NCI-H2107 (cell line): ENCODE results near the gene LAPTM5.
"Not testable (repeated sequence)": the region's sequence is repeated elsewhere in the genome, so short reads cannot be mapped to it uniquely, and the experiment has no call there.

ENCODE experiments used
- DNase-seq: peaks from one replicate; lab custom pipeline; 2025; lab: John Stamatoyannopoulos, UW

The LAPTM5 gene

DNA sequence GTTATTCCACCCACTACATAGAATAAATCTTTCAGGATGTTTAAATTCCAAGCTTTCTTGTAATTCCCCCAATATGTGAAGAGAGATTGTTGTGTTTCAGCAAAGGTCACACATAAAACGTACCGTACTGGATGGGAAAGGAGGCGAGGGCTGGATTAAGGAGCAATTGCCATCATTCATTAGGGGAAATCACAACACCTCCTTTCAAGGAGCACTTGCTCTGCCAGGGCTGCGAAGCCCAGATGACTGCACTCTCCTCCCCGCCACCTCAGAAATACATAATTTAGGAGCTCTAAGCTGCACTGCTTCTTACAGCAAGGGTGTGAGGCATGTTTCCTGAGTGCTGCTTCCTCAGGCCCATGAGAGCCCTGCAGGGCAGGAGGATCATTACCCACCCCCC is 63.8 kb downstream of the LAPTM5 start:
- DNase-seq, result no peak

DNA sequence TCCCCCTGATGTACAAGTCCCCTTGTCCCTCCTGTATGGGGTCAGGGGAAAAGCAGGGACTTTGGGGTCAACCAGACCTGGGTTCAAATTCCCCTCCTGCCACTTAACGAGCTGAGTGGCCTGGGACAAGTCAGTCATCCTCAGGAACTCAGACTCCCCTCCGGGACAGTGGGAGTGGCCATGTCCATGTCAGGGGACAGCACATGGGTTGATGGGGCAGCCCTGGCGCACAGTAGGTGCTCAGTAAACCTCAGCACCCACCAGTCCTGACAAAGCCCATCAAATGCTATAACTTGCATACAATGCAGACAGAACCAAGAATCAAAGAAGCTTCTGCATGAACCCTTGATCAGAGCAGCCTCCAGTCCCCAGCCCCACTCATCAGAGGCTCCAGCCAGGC is 64.2 kb downstream of the LAPTM5 start:
- DNase-seq, result no peak

DNA sequence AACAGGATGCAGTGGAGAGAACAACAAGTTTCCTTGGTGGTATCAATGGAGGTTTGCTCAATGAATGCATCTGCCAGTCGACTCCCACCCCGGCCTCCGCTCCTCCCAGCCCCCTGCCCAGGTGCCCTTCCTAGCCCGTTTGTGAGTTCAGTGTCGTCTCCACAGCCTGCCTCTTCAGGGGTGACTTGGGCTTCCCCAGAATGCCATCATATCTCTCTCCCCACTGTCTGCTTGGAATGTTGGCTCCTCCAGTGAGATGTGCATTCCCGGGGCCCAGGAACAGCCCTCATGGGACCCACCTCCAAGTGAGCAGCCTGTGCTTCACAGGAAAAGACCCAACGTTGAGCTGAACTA is 64.6 kb downstream of the LAPTM5 start:
- no peak for DNase-seq

DNA sequence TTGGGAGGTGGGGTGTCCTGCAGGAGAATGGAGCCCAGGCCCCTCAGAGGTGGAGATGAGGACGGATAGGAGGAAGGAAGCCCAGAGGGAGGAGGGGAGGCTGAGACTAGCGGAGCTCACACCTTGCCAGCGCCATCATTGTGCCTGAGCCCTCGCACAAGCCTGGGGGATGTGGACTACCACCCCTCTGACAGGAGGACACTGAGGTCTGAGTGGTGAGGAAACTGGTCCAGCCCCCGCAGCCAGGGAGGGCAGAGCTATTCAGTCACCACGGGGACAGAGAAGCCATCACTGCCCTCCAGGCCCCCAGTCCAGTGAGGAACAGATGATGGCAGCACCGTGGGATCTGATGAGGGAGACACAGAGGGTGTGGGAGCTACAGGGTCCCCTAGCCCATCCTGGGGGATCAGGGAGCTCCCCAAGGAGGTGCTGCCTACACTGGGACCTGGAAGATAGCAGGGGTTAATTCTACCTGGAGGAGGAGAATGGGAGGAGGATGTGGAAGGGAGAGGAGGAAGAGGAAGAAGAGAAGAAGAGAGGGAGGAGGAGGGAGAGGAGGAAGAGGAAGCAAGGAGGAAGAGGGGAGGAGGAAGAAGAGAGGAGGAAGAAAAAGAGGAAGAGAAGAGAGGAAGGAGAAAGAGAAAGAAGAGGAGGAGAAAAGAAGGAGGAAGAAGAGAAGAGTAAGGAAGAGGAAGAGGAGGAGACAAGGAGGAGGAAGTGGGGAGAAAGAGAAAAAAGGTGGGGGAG is 65.2 kb downstream of the LAPTM5 start:
- DNase-seq, result no peak

DNA sequence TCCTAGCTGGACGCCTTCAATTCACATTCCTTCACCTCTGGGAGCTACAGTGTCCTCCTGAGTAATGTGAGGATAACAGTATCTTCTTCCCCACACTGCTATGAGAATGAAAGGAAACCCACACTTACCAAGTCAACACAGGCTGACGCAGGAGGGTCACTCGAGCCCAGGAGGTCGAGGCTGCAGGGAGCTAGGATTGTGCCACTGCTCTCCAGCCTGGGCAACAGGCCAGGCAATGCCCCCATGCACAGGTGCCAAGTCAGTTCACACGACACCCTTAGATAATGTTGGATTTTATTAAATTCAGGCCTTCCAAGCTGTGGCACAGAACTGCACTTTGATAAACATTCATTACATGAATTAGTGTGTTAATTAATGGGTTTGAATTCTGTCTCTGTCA is 66.1 kb downstream of the LAPTM5 start:
- DNase-seq, result no peak

DNA sequence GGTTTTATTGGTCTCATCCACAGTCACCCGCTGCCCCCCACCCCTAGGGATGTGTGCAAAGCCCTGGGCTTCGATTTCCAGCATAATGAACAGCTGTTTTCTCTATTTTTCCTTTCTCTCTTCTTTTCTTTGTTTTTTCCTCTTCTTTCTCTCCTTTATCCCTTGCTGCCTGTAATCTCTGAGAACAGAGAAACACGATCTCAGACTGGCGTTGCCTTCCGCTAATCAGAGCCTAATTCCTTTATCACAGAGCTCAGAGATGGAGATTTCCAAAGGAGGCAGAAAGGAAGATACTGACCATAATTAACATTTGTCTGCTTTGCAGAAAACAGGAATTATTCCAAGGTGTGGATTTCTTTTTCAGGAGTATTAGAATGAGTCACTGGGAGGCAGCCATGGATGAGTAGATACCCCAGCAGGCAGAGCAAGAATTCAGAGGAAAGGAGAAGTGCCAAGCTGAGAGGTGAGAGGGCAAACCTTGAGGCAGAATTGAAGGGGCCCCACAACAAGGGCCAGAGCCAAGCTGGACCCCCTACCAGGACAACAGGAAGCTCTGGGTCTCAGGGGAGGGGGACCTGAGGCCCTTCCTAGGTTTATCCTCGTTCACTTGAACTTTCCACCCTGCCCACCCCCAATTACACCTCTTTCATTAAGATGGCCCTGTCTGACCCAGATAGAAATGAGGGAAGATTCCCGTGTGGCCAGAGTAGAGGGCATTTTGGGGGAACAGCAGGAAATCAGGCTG is 67.5 kb downstream of the LAPTM5 start:
- no peak for DNase-seq

DNA sequence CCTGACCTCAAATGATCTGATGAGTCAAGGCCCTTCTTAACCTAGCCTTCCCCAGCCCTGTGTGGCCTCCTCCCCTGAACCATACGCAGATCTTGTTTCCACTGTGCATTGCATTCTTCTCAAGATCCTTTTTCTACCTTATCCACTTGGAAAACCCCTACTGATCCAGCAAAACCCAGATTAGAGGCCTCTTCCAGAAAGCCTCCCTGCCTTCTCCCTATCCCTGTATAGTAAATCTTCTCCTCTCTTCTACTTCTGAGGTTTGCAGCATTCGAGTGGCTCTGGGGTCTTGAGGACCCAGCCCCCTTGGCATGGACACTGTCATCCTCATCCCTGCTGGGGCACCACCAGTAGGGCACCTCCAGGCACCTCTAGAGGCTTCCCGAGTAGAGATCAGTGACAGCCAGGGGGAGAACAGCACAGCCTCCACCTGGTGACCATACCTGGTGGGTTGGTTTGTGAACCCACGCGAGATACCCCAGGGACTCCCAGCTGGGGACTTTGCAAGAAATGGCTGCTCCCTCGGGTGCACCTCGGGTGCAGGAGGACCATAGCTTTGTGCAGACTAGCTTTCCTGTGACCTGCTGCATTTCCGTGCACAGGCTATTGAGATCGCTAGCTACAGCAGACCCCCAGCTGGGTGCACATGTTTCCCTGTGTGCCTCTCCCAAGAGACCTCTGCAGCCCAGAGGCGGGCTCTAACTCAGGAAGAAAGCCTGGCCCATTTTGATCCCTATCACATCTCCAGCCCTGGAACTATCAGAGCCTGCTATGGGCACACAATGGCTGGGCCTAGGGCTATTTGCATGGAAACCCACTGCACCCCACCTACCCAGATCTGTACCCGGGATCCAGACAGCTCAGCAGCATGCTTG is 68.4 kb downstream of the LAPTM5 start:
- no peak for DNase-seq

DNA sequence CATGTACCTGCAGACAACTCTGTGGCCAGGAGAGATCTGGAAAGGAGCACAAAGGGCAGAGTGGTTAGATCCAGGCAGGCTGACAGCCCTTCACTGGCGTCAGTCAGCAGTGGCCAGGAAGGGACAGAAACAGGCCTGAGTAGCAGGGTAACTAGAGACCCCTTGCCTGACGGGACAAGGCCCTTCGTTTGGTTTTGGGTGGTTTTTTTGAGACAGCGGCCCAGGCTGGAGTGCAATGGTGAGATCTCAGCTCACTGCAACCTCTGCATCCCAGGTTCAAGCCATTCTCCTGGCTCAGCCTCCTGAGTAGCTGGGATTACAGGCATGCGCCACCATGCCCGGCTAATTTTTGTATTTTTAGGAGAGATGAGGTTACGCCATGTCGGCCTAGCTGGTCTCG is 69.1 kb downstream of the LAPTM5 start:
- not testable (repeated sequence) for DNase-seq

DNA sequence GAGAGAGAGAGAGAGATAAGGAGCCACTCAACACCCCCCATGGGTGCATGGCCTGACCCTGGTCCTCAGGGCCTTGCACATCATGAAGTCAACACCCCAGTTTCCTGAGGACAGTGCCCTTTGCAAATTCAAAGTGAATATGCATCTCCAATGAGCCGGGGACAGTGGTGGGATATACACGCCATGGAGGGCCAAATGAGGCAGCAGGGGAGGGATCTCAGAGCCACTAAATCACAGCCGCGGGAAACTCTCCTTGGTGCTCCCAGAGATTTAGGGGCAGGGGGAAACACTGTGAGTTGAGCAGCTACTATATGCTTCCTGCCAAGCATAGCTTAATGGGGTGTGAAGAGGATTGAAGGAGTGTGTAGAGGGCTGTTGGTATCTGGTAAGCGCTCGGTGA is 69.7 kb downstream of the LAPTM5 start:
- DNase-seq, result no peak

DNA sequence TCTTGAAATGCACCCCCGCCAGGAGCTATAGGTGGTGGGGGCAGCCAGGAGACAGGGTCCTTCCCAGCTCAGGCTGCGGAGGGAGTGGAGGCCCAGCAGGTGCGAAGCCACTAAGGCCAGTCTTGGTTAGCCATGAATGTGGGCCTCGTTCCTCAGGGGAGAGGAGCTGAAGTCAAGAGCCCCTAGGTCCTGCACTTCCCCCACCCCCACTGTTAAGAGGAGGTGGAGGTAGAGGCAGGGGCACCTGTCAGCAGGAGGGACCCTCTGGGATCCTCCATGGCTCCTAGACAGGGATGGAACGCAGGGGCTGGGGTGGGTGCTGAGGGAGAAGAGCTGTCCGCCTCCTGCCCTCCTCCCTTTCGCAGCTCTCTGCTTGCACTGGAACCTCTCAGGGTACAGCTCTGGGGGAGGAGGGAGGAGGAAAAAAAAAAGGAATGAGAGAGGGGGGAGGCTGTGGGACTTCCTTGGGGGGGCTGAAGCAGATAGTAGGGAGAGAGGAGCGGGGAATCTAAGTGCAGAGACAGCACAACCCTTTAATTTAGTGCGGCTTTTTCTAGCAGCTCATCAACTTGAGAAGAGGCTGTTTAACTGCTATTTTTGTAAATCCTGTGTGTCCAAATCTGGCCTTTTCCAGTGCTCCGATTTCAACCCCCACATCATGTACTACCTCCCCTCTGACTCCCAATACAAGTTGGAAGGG is 71.2 kb downstream of the LAPTM5 start:
- DNase-seq, result no peak

DNA sequence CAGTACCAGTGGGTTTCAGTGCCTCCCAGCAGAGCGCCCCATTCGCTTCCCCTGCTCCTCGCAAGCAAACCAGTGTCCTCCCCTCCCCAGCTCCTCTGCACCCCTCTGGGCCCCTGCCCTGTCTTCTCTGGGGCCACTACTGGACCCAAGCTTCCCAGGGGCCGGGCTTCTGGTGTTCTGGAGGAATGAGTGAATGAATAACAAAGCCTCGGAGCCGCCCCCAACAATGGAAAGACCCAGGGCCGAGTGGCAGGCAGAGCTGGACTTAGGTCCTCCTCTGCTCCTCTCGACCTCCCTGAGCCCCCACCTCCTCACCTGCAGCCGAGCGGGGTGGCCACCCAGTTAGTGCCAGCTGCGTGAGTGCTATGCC is 71.8 kb downstream of the LAPTM5 start:
- DNase-seq, result no peak

DNA sequence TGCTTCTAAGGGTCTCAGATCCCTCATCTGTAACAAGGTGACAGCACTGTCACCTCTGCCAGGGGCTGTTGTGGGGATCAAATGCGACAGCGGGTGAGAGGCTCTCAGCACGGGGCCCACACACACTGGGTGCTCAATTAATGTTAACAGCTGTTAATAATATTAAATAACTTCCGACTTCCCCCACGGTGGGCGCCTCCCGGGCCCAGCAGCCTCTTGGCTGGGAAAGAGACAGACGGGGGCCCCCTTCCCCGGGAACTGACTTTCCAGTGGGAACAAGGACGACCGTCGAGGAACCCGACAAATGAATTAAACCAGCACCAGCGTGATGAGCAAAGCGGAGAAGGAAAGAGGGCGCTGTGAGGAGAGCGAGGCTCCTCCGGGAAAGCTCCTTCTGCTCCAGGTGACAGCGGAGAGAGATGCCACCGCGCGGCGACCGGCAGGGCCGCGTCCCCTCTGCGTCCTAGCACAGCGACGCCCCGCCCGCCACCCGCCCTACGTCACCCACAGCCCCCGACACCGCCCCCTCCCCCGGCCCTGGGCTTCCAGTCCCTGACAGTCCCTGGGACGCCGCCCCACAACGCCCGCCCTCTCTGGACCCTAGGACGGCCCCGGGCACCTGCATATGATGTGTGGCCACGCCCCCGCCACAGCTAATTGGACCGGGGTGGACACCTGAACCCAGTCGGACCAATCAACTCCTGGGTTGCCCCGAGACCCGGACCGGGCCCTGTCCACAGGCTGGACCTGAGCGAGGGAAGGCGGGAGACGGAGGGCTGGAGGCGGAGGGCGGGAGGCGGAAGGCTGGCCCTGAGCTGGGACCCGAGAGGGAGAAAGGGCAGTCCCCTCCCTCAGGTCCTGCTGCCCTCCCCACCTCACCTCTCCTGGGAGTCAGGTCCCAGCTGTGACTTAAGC is 72.4 kb downstream of the LAPTM5 start:
- DNase-seq, result no peak

DNA sequence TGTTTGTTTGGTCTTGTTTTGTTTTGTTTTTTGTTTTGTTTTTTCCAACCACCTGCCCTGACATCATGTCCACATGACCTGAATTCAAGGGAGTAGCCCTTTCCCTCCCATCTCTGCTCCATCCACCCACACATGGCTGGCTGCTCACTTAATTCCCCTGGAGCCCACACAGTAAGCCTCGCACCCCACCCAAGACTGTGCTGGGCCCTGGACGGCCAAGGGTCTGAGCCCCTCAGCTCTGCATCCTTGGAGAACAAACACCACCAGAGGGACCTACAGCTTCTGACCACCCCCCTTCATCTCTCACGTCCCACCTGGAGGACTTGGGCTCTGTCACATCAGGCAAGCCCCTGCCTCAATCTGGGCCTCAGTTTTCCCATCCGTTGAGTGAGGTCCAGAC is 73.3 kb downstream of the LAPTM5 start:
- no peak for DNase-seq

DNA sequence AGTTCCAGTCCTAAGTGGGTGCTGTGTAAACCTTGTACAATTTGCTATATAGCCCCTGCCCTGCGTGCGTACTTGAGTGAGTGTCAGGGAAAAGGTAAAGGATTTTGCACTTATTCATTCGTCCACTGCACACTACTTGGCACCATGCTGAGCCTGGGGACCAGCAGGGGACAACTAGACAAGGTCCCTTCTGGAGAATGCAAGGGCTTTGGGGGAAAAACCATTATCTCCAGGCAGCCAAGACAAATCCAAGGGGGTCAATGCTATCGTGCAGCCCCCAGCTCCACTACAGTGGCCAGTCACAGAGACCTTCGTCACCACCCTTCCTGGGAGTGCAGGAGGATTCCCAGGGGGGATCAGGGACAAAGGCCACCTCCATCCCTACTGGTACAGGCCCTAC is 73.9 kb downstream of the LAPTM5 start:
- no peak for DNase-seq
